ENCODE measurements around the gene USP30. TPM values are rescaled to one million over a fixed set of nuclear protein-coding genes. Genes with fewer than 3 reads are reported as not detected.
A peak's percentile ranks its signal among the peaks of the same experiment; 100 is the strongest.

USP30 gene
- total RNA-seq, 1 experiment from 2014 or later = 6.9 TPM

DNA sequence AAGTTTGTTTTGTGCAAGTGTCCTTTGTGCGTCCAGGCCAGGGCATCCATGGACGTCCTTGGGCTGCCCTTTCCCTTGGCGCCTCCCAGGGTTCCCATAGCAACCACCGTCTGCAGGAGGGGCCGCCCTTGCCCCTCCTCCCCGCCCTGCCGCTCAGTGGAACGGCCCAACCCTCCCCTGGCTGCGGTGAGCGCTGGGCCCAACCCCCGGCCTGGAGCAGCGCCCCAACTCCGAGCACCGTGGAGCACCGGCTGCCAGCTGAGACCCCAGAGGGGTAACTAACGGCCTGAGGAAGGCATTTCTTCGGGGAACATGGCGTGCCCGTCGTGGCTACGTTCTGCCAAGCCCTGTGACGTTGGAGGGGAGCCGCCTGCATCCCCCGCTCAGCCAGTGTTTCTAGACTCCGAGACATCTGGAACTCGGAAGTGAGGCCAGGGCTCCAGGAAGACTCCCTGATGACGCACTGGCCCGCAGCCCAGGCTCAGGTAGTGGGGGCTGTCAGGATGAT, 58.7 kb downstream of the USP30 start (continued):
- peak; percentile 88; the same call in 1 of the 2 replicates for TF ChIP-seq ESRRA (CRISPR knock-in tag; IDR thresholded peaks at IDR 0.05; ENCODE audit: borderline replicate concordance)
- no peak for TF ChIP-seq NFYB (CRISPR knock-in tag; conservative IDR thresholded peaks at IDR 0.05; ENCODE audit: low read depth)
- no peak for TF ChIP-seq ZNF396 (CRISPR knock-in tag; IDR thresholded peaks at IDR 0.05; ENCODE audit: borderline replicate concordance)
- TF ChIP-seq, protein P1, sequence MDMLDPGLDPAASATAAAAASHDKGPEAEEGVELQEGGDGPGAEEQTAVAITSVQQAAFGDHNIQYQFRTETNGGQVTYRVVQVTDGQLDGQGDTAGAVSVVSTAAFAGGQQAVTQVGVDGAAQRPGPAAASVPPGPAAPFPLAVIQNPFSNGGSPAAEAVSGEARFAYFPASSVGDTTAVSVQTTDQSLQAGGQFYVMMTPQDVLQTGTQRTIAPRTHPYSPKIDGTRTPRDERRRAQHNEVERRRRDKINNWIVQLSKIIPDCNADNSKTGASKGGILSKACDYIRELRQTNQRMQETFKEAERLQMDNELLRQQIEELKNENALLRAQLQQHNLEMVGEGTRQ (CRISPR knock-in tag; IDR thresholded peaks at IDR 0.05) = no peak
- TF ChIP-seq, protein P2, sequence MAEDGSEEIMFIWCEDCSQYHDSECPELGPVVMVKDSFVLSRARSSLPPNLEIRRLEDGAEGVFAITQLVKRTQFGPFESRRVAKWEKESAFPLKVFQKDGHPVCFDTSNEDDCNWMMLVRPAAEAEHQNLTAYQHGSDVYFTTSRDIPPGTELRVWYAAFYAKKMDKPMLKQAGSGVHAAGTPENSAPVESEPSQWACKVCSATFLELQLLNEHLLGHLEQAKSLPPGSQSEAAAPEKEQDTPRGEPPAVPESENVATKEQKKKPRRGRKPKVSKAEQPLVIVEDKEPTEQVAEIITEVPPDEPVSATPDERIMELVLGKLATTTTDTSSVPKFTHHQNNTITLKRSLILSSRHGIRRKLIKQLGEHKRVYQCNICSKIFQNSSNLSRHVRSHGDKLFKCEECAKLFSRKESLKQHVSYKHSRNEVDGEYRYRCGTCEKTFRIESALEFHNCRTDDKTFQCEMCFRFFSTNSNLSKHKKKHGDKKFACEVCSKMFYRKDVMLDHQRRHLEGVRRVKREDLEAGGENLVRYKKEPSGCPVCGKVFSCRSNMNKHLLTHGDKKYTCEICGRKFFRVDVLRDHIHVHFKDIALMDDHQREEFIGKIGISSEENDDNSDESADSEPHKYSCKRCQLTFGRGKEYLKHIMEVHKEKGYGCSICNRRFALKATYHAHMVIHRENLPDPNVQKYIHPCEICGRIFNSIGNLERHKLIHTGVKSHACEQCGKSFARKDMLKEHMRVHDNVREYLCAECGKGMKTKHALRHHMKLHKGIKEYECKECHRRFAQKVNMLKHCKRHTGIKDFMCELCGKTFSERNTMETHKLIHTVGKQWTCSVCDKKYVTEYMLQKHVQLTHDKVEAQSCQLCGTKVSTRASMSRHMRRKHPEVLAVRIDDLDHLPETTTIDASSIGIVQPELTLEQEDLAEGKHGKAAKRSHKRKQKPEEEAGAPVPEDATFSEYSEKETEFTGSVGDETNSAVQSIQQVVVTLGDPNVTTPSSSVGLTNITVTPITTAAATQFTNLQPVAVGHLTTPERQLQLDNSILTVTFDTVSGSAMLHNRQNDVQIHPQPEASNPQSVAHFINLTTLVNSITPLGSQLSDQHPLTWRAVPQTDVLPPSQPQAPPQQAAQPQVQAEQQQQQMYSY (CRISPR knock-in tag; IDR thresholded peaks at IDR 0.05) = peak; percentile 88
- no peak for TF ChIP-seq ZNF423 (CRISPR knock-in tag; IDR thresholded peaks at IDR 0.05)
- no peak for TF ChIP-seq KAT7 (CRISPR knock-in tag; IDR thresholded peaks at IDR 0.05; ENCODE audit: borderline replicate concordance)

- DNase-seq (ENCODE audit: low spot score) (no peak), ATAC-seq (no peak)
- Mint-ChIP-seq H3K9me3 (no peaks in the 10 kb centered on the region; the same call in 1 of the 2 replicates), H3K27ac (no peak overlapping the region), H3K27me3 (ENCODE audit: low read depth) (no peaks in the 10 kb centered on the region), H3K4me1 (peaks cover 21% of the 10 kb centered on the region), H3K36me3 (peaks cover 14% of the 10 kb centered on the region), H3K4me3 (no peak overlapping the region)
- ChIA-PET CTCF (interaction anchor here (0.6 to 2.4 kb wide), 9 partner anchors 12 to 443 kb away, joined by 3 to 13 read pairs (median 4); no protein-coding TSS in a partner anchor), POLR2A (no interaction called here)
- TF ChIP-seq NR2C2 (CRISPR knock-in tag; IDR thresholded peaks at IDR 0.05) = no peak
- TF ChIP-seq CTCF (IDR thresholded peaks at IDR 0.05) = no peak
- TF ChIP-seq CREM (CRISPR knock-in tag; IDR thresholded peaks at IDR 0.05) = no peak
- TF ChIP-seq CBFB (CRISPR knock-in tag; IDR thresholded peaks at IDR 0.05; ENCODE audit: low read depth) = no peak
- TF ChIP-seq CREB1 (CRISPR knock-in tag; IDR thresholded peaks at IDR 0.05) = no peak
- TF ChIP-seq NFATC4 (CRISPR knock-in tag; IDR thresholded peaks at IDR 0.05) = no peak
- TF ChIP-seq IRF2 (CRISPR knock-in tag; IDR thresholded peaks at IDR 0.05; ENCODE audit: borderline replicate concordance, low read depth) = no peak
- no peak for TF ChIP-seq KAT7 (CRISPR knock-in tag; IDR thresholded peaks at IDR 0.05; ENCODE audit: borderline replicate concordance)
- TF ChIP-seq TEAD4 (CRISPR knock-in tag; IDR thresholded peaks at IDR 0.05) = no peak
- no peak for TF ChIP-seq FOXJ3 (CRISPR knock-in tag; IDR thresholded peaks at IDR 0.05; ENCODE audit: borderline replicate concordance)
- no peak for TF ChIP-seq NR3C1 (CRISPR knock-in tag; conservative IDR thresholded peaks at IDR 0.05; ENCODE audit: low read depth)
- TF ChIP-seq, protein P3, sequence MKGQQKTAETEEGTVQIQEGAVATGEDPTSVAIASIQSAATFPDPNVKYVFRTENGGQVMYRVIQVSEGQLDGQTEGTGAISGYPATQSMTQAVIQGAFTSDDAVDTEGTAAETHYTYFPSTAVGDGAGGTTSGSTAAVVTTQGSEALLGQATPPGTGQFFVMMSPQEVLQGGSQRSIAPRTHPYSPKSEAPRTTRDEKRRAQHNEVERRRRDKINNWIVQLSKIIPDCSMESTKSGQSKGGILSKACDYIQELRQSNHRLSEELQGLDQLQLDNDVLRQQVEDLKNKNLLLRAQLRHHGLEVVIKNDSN (CRISPR knock-in tag; IDR thresholded peaks at IDR 0.05) = no peak
- no peak for TF ChIP-seq PRRX2 (CRISPR knock-in tag; IDR thresholded peaks at IDR 0.05)
- TF ChIP-seq HMGA2 (CRISPR knock-in tag; IDR thresholded peaks at IDR 0.05) = no peak
- TF ChIP-seq GRHL2 (CRISPR knock-in tag; IDR thresholded peaks at IDR 0.05; ENCODE audit: insufficient replicate concordance, severe bottlenecking) = no peak
- TF ChIP-seq SP1 (CRISPR knock-in tag; conservative IDR thresholded peaks at IDR 0.05) = no peak
- TF ChIP-seq ZNF219 (CRISPR knock-in tag; IDR thresholded peaks at IDR 0.05; ENCODE audit: borderline replicate concordance) = no peak
- TF ChIP-seq, protein P4, sequence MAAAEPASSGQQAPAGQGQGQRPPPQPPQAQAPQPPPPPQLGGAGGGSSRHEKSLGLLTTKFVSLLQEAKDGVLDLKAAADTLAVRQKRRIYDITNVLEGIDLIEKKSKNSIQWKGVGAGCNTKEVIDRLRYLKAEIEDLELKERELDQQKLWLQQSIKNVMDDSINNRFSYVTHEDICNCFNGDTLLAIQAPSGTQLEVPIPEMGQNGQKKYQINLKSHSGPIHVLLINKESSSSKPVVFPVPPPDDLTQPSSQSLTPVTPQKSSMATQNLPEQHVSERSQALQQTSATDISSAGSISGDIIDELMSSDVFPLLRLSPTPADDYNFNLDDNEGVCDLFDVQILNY (CRISPR knock-in tag; IDR thresholded peaks at IDR 0.05) = no peak
Observed at GRCh38 chr12:109112720-109113465, 60.5 kb downstream of the USP30 start.

All from WTC11 (cell line).